ENCODE results near the gene EPHB2. TPM values are rescaled to one million over a fixed set of nuclear protein-coding genes. Genes with fewer than 3 reads are reported as not detected.

EPHB2 gene
- polyA plus RNA-seq, 2 of the 4 experiments (the other 2 are of a cell fraction), result 13.0 to 35.3 TPM

- TF ChIP-seq HES2 (IDR thresholded peaks at IDR 0.05), result no peak
- no peak for TF ChIP-seq ESRRA (IDR thresholded peaks at IDR 0.05; ENCODE audit: borderline replicate concordance, low read length)
- no peak for TF ChIP-seq CHD4 (IDR thresholded peaks at IDR 0.05; ENCODE audit: borderline replicate concordance)
- no peak for TF ChIP-seq CBX8 (IDR thresholded peaks at IDR 0.05)
- TF ChIP-seq HOXB5 (CRISPR knock-in tag; IDR thresholded peaks at IDR 0.05), result no peak
- TF ChIP-seq CHD2 (IDR thresholded peaks at IDR 0.05; ENCODE audit: low read length, partially characterized antibody), result no peak
Observed at GRCh38 chr1:22769932-22770331, 59.3 kb downstream of the EPHB2 start (continued).

- Histone ChIP-seq H3K4me1 (no peaks in the 10 kb centered on the region), H3K4me3 (no peak overlapping the region), H3K9me3 (no peaks in the 10 kb centered on the region), H3K27ac (no peak overlapping the region), H3K4me2 (no peak overlapping the region)
- ATAC-seq (no peak), FAIRE-seq (no peak), DNase-seq (ENCODE audit: low read depth in 1 of 2, low spot score in 1 of 2) (no peak)
- CTCF ChIA-PET, result interaction anchor here (0.6 to 4.3 kb wide), 3 partner anchors 13 to 332 kb away, joined by 3 to 17 read pairs (median 5); no protein-coding TSS in a partner anchor
- TF ChIP-seq BHLHE40 (IDR thresholded peaks at IDR 0.05; ENCODE audit: low read depth, low read length), result no peak
- no peak for TF ChIP-seq RARB (CRISPR knock-in tag; IDR thresholded peaks at IDR 0.05)
- no peak for TF ChIP-seq HOXA7 (CRISPR knock-in tag; IDR thresholded peaks at IDR 0.05)
- TF ChIP-seq ZFP36 (IDR thresholded peaks at IDR 0.05; ENCODE audit: borderline replicate concordance, partially characterized antibody), result no peak
- no peak for TF ChIP-seq KDM1A (IDR thresholded peaks at IDR 0.05; ENCODE audit: low read depth)
- TF ChIP-seq CEBPB (IDR thresholded peaks at IDR 0.05), result no peak
- TF ChIP-seq TFCP2L1 (CRISPR knock-in tag; IDR thresholded peaks at IDR 0.05), result no peak
- no peak for TF ChIP-seq HEYL (CRISPR knock-in tag; IDR thresholded peaks at IDR 0.05)
- no peak for TF ChIP-seq TP53 (CRISPR knock-in tag; IDR thresholded peaks at IDR 0.05)
- no peak for TF ChIP-seq NR3C1 (IDR thresholded peaks at IDR 0.05)
- no peak for TF ChIP-seq CHD4 (IDR thresholded peaks at IDR 0.05; ENCODE audit: borderline replicate concordance)
- no peak for TF ChIP-seq GATA3 (IDR thresholded peaks at IDR 0.05; ENCODE audit: borderline replicate concordance)
- no peak for TF ChIP-seq POLR2A (IDR thresholded peaks at IDR 0.05; ENCODE audit: low read length)
- no peak for TF ChIP-seq NFE2L2 (conservative IDR thresholded peaks at IDR 0.05; ENCODE audit: low read length)
- TF ChIP-seq ELK1 (IDR thresholded peaks at IDR 0.05; ENCODE audit: low read depth, low read length), result no peak
- POLR2A ChIA-PET, result no interaction called here
- 100% methylated on average over 1 of the region's 13 CpGs for WGBS (ENCODE audit: missing lambda C conversion rate)
Observed at GRCh38 chr1:22772014-22772413, 61.4 kb downstream of the EPHB2 start.

- DNase-seq (ENCODE audit: low read depth in 1 of 2, low spot score in 1 of 2), result no peak
- ChIA-PET POLR2A (no interaction called here), CTCF (interaction anchor here (4.3 kb wide), 1 partner anchor 70 kb away, joined by 17 read pairs; no protein-coding TSS in a partner anchor)
- 87% methylated on average over 17 of the region's 17 CpGs for WGBS (ENCODE audit: missing lambda C conversion rate)
- no peak for FAIRE-seq
- H3K9me3 ChIP-seq, result no peaks in the 10 kb centered on the region
- TF ChIP-seq MAFK (IDR thresholded peaks at IDR 0.05; ENCODE audit: partially characterized antibody), result no peak
- no peak for TF ChIP-seq RAD21 (conservative IDR thresholded peaks at IDR 0.05 in 1 of 2, IDR thresholded peaks at IDR 0.05 in 1 of 2)
- no peak for TF ChIP-seq MAX (IDR thresholded peaks at IDR 0.05)
- no peak for TF ChIP-seq ZNF302 (CRISPR knock-in tag; IDR thresholded peaks at IDR 0.05)
- no peak for TF ChIP-seq POLR2A (IDR thresholded peaks at IDR 0.05; ENCODE audit: low read length)
- no peak for TF ChIP-seq RARB (CRISPR knock-in tag; IDR thresholded peaks at IDR 0.05)
- TF ChIP-seq NR3C1 (IDR thresholded peaks at IDR 0.05), result no peak
- no peak for TF ChIP-seq ZC3H11A (IDR thresholded peaks at IDR 0.05)
- no peak for TF ChIP-seq ZSCAN20 (CRISPR knock-in tag; IDR thresholded peaks at IDR 0.05)
- TF ChIP-seq MAZ (IDR thresholded peaks at IDR 0.05; ENCODE audit: borderline replicate concordance, low read depth, low read length), result no peak
- no peak overlapping the region for H3K4me2 ChIP-seq
- 0 out of 6 replicates have a peak overlapping the region, but pooled peaks of 1 of the 2 experiments have one; percentile 21 for H3K27ac ChIP-seq
- H3K4me3 ChIP-seq, result no peak overlapping the region
- 0 out of 3 replicates have a peak, but pooled peaks cover 3% of the 10 kb centered on the region for H3K4me1 ChIP-seq
- ATAC-seq, result no peak
Observed at GRCh38 chr1:22773981-22774832, 63.6 kb downstream of the EPHB2 start.
